PC-3 (cell line): ENCODE results near the gene POLR3E. TPM values are rescaled to one million over a fixed set of nuclear protein-coding genes. Genes with fewer than 3 reads are reported as not detected.

Experiments
- ATAC-seq: fragments of 200-7000 bp; cut with Tn5 transposase; 2 replicates; pipeline ENCODE4 v1.9.1; 2020; ENCODE audit warnings: mild to moderate bottlenecking, moderate library complexity
- BruUV-seq: library from RNA; stranded (reverse); fragments of 400-500 nt; replicated peaks from 2 replicates; lab custom pipeline; 2021; lab: Mats Ljungman, UMichigan
- CTCF ChIA-PET: fragments of 300-600 bp; sonication (Branson Sonifier 250); formaldehyde crosslinking; loops from one replicate; lab custom pipeline; 2022; ENCODE audit warnings: antibody characterized with exemption; lab: Charles Lee
- POLR2A ChIA-PET: fragments of 300-600 bp; sonication (Branson Sonifier 250); formaldehyde crosslinking; loops from one replicate; lab custom pipeline; 2022; ENCODE audit warnings: antibody characterized with exemption; ENCODE audit not compliant: unreplicated experiment; lab: Charles Lee
- DNase-seq: peaks from one replicate; pipeline ENCODE4 v3.0.0-alpha.2; 2015
- H2AFZ ChIP-seq: fragments of 300-600 bp; sonication (generic); 2 replicates; pipeline ENCODE4 v1.6.0; 2016; ENCODE audit warnings: antibody characterized with exemption, low read length
- H3F3A ChIP-seq: fragments of 300-600 bp; sonication (generic); one replicate; pipeline ENCODE4 v1.6.0; 2017; ENCODE audit warnings: antibody characterized with exemption, low read length, control low read depth, mild to moderate bottlenecking; ENCODE audit not compliant: unreplicated experiment
- H3K27ac ChIP-seq: fragments of 300-600 bp; sonication (generic); 2 replicates; pipeline ENCODE4 v1.5.1; 2016; ENCODE audit warnings: mild to moderate bottlenecking, low read length
- H3K27me3 ChIP-seq: fragments of 300-600 bp; sonication (generic); 2 replicates; pipeline ENCODE4 v1.6.1; 2016; ENCODE audit warnings: low read length, mixed read lengths
- H3K36me3 ChIP-seq: fragments of 300-600 bp; sonication (generic); 2 replicates; pipeline ENCODE4 v1.6.1; 2016; ENCODE audit warnings: low read depth, mixed run types, low read length, mixed read lengths
- H3K4me1 ChIP-seq: fragments of 300-600 bp; sonication (generic); 2 replicates; pipeline ENCODE4 v1.5.1; 2016; ENCODE audit warnings: low read length; ENCODE audit not compliant: insufficient read depth
- H3K4me2 ChIP-seq: fragments of 300-600 bp; sonication (generic); 2 replicates; pipeline ENCODE4 v1.6.0; 2016; ENCODE audit warnings: low read length
- H3K4me3 ChIP-seq: fragments of 300-600 bp; sonication (generic); 2 replicates; pipeline ENCODE4 v1.5.1; 2016; ENCODE audit warnings: mild to moderate bottlenecking, low read length, mixed read lengths
- H3K79me2 ChIP-seq: fragments of 300-600 bp; sonication (generic); 2 replicates; pipeline ENCODE4 v1.6.1; 2017; ENCODE audit warnings: low read length, mixed read lengths
- H3K9ac ChIP-seq: fragments of 300-600 bp; sonication (generic); 2 replicates; pipeline ENCODE4 v1.6.0; 2016; ENCODE audit warnings: mild to moderate bottlenecking, low read length
- H3K9me2 ChIP-seq: fragments of 300-600 bp; sonication (generic); replicated peaks from 2 replicates; pipeline ENCODE4 v1.6.1; 2016; ENCODE audit warnings: mixed run types, low read length, mixed read lengths
- H3K9me3 ChIP-seq: fragments of 300-600 bp; sonication (generic); 2 replicates; pipeline ENCODE4 v1.6.1; 2016; ENCODE audit warnings: low read length, mixed read lengths
- H4K20me1 ChIP-seq: fragments of 300-600 bp; sonication (generic); 2 replicates; pipeline ENCODE4 v1.6.1; 2016; ENCODE audit warnings: low read length, mixed read lengths
- EZH2 ChIP-seq: fragments of 300-600 bp; sonication (generic); IDR thresholded peaks from one replicate; pipeline ENCODE4 v1.6.1; 2017; ENCODE audit warnings: antibody characterized with exemption, mild to moderate bottlenecking, low read length; ENCODE audit not compliant: unreplicated experiment
- EZH2phosphoT487 ChIP-seq: fragments of 300-600 bp; sonication (generic); IDR thresholded peaks from 2 replicates; pipeline ENCODE4 v1.6.1; 2018; ENCODE audit warnings: mild to moderate bottlenecking, antibody characterized with exemption, low read length, borderline replicate concordance
- intact Hi-C: fragments of 100-400 bp; cut with micrococcal nuclease; formaldehyde crosslinking; loops from 2 replicates; pipeline ENCODE4 v1.9.0; 2023
- total RNA-seq: library from RNA; depleted of rRNA; stranded (reverse); fragments of >200 nt; gene quantifications from 2 replicates; pipeline ENCODE4 v1.2.3, GENCODE V29; 2014
- TF ChIP-seq, protein P1 (sequence below): fragments of 300-600 bp; sonication (generic); conservative IDR thresholded peaks from 2 replicates; pipeline ENCODE4 v1.5.1; 2017; ENCODE audit warnings: antibody characterized with exemption, low read depth, mild to moderate bottlenecking, low read length

The POLR3E gene
- total RNA-seq, 1 experiment from 2014 or later = 48.8 TPM

DNA sequence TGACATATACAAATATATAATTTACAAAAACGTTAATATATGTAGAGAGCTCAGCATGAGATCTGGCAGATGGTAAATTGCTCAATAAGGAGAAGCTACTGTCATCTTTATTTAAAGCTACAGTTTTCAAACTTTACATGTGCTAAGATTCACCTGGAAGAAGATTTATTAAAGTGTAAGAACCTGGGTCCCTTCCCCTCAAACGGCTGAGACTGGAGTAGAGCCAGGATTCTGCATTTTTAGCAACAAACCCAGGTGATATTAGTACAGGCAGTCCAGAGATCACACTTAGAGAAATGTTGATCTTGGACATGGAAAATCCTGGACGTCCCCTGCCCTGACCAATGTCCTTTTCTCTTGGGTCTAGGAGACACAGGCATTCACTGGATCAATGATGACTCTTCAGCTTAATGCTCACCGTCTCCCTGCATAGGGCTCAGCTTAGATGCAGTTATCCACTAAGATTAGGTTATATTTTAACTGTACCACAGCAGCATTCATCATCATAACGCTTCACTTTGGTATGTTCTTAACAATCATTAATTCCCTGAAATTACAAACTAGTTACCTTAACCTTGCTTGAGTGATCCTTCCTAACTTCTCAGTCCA lies 56.8 kb downstream of the POLR3E start:
- Histone ChIP-seq H2AFZ (no peak overlapping the region), H3K9me2 (no peaks in the 10 kb centered on the region), H3K27ac (no peak overlapping the region), H3K79me2 (peaks cover 15% of the 10 kb centered on the region), H4K20me1 (peaks cover 4% of the 10 kb centered on the region; the same call in 1 of the 2 replicates), H3K4me2 (no peak overlapping the region), H3K4me1 (peaks cover 18% of the 10 kb centered on the region), H3K9ac (no peak overlapping the region), H3K36me3 (peaks cover 18% of the 10 kb centered on the region), H3K27me3 (no peaks in the 10 kb centered on the region), H3F3A (no peaks in the 10 kb centered on the region), H3K9me3 (no peaks in the 10 kb centered on the region), H3K4me3 (no peak overlapping the region)
- ChIA-PET POLR2A (no interaction called here), CTCF (no interaction called here)
- BruUV-seq = no TSS peak
- ATAC-seq (peak; percentile 29; the same call in 1 of the 2 replicates), DNase-seq (no peak)
- TF ChIP-seq, protein P1, sequence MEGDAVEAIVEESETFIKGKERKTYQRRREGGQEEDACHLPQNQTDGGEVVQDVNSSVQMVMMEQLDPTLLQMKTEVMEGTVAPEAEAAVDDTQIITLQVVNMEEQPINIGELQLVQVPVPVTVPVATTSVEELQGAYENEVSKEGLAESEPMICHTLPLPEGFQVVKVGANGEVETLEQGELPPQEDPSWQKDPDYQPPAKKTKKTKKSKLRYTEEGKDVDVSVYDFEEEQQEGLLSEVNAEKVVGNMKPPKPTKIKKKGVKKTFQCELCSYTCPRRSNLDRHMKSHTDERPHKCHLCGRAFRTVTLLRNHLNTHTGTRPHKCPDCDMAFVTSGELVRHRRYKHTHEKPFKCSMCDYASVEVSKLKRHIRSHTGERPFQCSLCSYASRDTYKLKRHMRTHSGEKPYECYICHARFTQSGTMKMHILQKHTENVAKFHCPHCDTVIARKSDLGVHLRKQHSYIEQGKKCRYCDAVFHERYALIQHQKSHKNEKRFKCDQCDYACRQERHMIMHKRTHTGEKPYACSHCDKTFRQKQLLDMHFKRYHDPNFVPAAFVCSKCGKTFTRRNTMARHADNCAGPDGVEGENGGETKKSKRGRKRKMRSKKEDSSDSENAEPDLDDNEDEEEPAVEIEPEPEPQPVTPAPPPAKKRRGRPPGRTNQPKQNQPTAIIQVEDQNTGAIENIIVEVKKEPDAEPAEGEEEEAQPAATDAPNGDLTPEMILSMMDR = no peak
- no peak for TF ChIP-seq EZH2
- no peak for TF ChIP-seq EZH2phosphoT487
- intact Hi-C loops = no loop called here

DNA sequence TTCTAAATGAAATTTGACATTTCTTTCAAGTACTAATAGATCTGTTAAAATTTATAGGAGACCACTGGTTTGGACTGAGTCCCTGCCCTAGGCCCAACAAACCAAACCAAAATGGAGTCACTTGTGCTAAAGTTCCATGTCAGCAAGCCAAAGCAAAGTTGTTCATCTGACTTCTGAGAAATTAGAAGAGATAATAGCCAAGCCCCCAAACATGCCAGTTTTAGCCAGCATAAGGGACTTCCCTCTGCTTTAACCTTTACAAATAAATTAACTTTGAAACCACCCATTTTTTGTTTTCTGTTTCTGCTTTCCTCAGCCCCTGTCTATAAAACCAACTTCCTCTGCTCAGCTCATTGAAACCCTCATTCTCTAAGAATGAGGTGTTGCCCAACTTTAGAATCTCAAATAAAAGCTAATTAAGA lies 58.3 kb downstream of the POLR3E start:
- DNase-seq (no peak), ATAC-seq (no peak)
- H3K9me2 ChIP-seq = no peaks in the 10 kb centered on the region
- H3K4me3 ChIP-seq = no peak overlapping the region
- H3K4me2 ChIP-seq = no peak overlapping the region
- ChIA-PET CTCF (no interaction called here), POLR2A (no interaction called here)
- no peaks in the 10 kb centered on the region for H3F3A ChIP-seq
- no peak overlapping the region for H2AFZ ChIP-seq
- intact Hi-C loops = no loop called here
- BruUV-seq = no TSS peak
- H3K9ac ChIP-seq = no peak overlapping the region
- H3K27ac ChIP-seq = no peak overlapping the region
- peaks cover 16% of the 10 kb centered on the region for H3K4me1 ChIP-seq
- TF ChIP-seq EZH2 (no peak), EZH2phosphoT487 (no peak)
- TF ChIP-seq, protein P1 = no peak
- H3K9me3 ChIP-seq = no peaks in the 10 kb centered on the region
- peaks cover 4% of the 10 kb centered on the region; the same call in 1 of the 2 replicates for H4K20me1 ChIP-seq
- H3K27me3 ChIP-seq = no peaks in the 10 kb centered on the region
- peaks cover 15% of the 10 kb centered on the region for H3K79me2 ChIP-seq
- peaks cover 12% of the 10 kb centered on the region; the same call in 1 of the 2 replicates for H3K36me3 ChIP-seq

DNA sequence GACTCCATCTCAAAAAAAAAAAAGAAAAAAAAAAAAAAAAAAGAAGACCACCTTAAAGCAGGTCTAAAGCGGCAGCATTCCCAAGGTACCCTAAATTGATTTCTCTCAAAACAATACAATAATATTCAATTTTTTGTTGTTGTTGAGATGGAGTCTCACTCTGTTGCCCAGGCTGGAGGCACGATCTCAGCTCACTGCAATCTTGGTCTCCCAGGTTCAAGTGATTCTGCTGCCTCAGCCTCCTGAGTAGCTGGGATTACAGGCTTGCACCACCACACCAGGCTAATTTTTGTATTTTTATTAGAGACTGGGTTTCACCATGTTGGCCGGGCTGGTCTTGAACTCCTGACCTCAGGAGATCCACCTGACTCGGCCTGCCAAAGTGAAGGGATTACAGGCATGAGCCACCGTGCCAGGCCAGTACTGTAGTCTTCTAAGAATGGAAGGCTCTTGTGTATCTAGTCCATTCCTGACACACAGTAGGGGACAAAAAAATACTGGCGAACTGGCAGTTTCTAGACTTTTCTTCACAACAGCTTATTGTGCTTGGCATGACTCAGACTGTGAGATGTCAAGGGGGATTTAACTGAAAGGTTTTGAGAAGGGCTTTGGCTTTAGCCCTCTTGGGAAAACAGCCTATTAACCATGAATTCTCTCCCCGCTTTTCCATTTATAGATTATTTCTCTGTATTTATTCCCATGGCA lies 59.9 kb downstream of the POLR3E start:
- intact Hi-C loops = no loop called here
- DNase-seq (no peak), ATAC-seq (no peak)
- H3K79me2 ChIP-seq = peaks cover 8% of the 10 kb centered on the region
- no peak overlapping the region for H3K9ac ChIP-seq
- POLR2A ChIA-PET = no interaction called here
- H3K36me3 ChIP-seq = 0 out of 2 replicates have a peak, but pooled peaks cover 5% of the 10 kb centered on the region
- BruUV-seq = no TSS peak
- no peaks in the 10 kb centered on the region for H3K27me3 ChIP-seq
- CTCF ChIA-PET = no interaction called here
- H3K27ac ChIP-seq = no peak overlapping the region
- no peaks in the 10 kb centered on the region for H3F3A ChIP-seq
- H3K9me3 ChIP-seq = no peaks in the 10 kb centered on the region
- H2AFZ ChIP-seq = no peak overlapping the region
- peaks cover 4% of the 10 kb centered on the region; the same call in 1 of the 2 replicates for H4K20me1 ChIP-seq
- H3K4me3 ChIP-seq = no peak overlapping the region
- no peaks in the 10 kb centered on the region for H3K9me2 ChIP-seq
- H3K4me2 ChIP-seq = no peak overlapping the region
- peaks cover 16% of the 10 kb centered on the region for H3K4me1 ChIP-seq
- no peak for TF ChIP-seq EZH2
- TF ChIP-seq, protein P1 = no peak
- TF ChIP-seq EZH2phosphoT487 = no peak
